Adrenal gland (tissue), 5 donors: Measurements from ENCODE around the gene LEAP2.

ENCODE experiments used
- CTCF ChIP-seq, 6 experiments: fragments of 450-650 bp in 4 of 6; fragments of 200-600 bp in 2 of 6; sonication (generic) in 1 of 6; IDR thresholded peaks; 1 replicate in 5 of 6; 2 replicates in 1 of 6; pipeline versions ENCODE4 v1.5.1 to v1.8.0; 2016 to 2021; ENCODE audit warnings: antibody characterized with exemption in 6 of 6, mild to moderate bottlenecking in 2 of 6, moderate library complexity in 1 of 6
- POLR2A ChIP-seq, 2 donors: fragments of 450-650 bp; IDR thresholded peaks; one replicate each; pipeline ENCODE4 v1.6.1; 2017; ENCODE audit warnings: antibody characterized with exemption in 2 of 2, mild to moderate bottlenecking in 2 of 2, moderate library complexity in 1 of 2
- donor health status: DM: no; HTN: no; CAD: no.

DNA sequence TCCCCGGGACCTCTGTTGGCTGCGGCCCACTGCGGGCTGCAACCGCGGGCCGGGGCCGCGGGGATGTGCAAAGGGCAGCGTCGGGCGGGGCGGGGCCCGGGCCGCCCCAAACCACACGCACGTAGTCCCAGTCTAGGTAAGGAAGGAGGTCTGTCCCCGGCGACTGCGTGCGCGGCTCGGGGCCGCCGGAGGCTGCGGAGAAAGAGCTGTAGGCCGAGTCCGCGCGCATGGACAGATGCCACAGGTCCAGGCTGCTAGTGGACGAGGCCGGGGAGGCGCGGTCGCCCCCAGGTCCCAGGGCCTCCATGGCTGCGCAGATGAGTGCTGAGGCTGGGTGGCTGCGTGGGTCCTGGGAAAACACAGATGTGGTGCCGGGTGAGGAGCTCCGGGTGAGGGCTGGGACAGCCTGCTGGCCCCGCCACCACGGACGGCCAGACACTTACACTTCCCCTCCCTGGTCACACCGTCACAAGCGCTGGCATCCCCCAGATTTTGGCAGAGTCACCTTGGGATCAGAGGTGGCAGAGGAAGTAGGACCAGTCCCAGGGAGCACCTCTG is 47.6 kb upstream of the LEAP2 start:
- TF ChIP-seq CTCF (IDR thresholded peaks at IDR 0.05) (no peak), POLR2A (IDR thresholded peaks at IDR 0.05) (no peak)
